ENCODE data around the gene LAD1.

DNA sequence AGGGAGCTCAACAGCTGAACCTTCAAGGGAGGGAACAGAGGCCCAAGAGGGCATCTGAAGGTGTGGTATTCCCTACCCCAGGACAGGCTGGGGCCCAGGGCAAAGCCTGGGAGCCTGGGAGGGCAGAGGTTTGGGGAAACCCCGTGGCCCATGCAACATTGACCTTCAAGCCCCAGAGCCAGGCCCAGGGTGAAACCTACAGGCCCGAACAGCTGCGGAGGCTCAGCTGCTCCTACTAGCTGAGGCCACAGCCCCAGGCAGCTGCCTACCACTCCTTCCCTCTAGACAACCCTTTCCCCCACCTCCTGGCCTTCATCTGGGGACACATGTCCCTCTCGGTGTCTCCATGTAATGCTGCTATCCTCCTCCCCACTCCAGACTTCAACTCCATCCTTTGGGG lies 3.2 kb downstream of the LAD1 start:
- TF ChIP-seq GATA2 (IDR thresholded peaks at IDR 0.05; ENCODE audit: low read depth, low read length) (no peak), GATA3 (IDR thresholded peaks at IDR 0.05; ENCODE audit: low read depth, low read length) (no peak)

Measured in SH-SY5Y (cell line).